ENCODE data around the gene TMEM37.

DNA sequence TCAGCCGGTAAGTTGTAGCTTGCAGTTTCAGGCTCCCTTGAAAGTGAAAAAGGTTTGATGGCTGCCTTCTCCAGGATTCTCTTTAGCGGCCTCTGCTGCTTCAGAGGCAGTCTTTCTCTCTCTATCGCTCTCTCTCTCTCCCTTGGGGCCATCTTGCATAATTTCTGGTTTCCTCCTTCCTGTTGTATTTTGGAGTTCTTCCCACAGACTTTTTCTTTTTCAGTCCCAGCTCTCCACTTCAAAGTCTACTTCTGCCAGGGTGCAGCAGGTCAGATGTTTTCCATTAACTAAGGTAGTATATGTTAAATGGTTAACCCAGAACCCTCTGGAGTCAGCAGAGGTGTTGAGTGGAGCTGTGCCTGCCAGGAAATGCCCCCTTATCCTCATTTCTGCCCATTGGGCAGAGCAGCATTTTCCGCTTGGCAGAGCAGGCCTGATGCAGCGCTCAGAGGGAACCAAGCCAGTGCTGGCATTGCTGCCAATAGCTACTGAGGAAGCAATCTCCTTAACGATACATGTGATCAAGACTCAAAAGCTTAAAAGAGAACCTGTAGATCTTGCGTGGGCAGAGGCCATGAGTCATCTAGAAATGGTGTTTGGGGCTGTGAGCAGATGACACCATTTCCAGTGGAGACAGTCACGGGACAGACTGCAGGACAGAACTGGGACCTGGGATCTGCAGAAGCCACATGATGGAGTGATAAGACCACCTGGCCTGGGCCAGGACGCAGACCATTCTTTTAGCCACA lies 44.1 kb upstream of the TMEM37 start:
- TF ChIP-seq, protein P1, sequence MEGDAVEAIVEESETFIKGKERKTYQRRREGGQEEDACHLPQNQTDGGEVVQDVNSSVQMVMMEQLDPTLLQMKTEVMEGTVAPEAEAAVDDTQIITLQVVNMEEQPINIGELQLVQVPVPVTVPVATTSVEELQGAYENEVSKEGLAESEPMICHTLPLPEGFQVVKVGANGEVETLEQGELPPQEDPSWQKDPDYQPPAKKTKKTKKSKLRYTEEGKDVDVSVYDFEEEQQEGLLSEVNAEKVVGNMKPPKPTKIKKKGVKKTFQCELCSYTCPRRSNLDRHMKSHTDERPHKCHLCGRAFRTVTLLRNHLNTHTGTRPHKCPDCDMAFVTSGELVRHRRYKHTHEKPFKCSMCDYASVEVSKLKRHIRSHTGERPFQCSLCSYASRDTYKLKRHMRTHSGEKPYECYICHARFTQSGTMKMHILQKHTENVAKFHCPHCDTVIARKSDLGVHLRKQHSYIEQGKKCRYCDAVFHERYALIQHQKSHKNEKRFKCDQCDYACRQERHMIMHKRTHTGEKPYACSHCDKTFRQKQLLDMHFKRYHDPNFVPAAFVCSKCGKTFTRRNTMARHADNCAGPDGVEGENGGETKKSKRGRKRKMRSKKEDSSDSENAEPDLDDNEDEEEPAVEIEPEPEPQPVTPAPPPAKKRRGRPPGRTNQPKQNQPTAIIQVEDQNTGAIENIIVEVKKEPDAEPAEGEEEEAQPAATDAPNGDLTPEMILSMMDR (IDR thresholded peaks at IDR 0.05 in 2 of 3, conservative IDR thresholded peaks at IDR 0.05 in 1 of 3; ENCODE audit: borderline replicate concordance in 1 of 3, insufficient read depth in 1 of 3, low read depth in 2 of 3, low read length in 2 of 3) = no peak
- TF ChIP-seq, protein P2, sequence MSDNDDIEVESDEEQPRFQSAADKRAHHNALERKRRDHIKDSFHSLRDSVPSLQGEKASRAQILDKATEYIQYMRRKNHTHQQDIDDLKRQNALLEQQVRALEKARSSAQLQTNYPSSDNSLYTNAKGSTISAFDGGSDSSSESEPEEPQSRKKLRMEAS (IDR thresholded peaks at IDR 0.05) = peak; percentile 15; the same call in 1 of the 2 replicates
- TF ChIP-seq POLR2A (IDR thresholded peaks at IDR 0.05; ENCODE audit: borderline replicate concordance, extremely low read depth, insufficient read depth, insufficient read length) = no peak
- TF ChIP-seq, protein P3, sequence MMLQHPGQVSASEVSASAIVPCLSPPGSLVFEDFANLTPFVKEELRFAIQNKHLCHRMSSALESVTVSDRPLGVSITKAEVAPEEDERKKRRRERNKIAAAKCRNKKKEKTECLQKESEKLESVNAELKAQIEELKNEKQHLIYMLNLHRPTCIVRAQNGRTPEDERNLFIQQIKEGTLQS (IDR thresholded peaks at IDR 0.05) = no peak
- TF ChIP-seq, protein P4, sequence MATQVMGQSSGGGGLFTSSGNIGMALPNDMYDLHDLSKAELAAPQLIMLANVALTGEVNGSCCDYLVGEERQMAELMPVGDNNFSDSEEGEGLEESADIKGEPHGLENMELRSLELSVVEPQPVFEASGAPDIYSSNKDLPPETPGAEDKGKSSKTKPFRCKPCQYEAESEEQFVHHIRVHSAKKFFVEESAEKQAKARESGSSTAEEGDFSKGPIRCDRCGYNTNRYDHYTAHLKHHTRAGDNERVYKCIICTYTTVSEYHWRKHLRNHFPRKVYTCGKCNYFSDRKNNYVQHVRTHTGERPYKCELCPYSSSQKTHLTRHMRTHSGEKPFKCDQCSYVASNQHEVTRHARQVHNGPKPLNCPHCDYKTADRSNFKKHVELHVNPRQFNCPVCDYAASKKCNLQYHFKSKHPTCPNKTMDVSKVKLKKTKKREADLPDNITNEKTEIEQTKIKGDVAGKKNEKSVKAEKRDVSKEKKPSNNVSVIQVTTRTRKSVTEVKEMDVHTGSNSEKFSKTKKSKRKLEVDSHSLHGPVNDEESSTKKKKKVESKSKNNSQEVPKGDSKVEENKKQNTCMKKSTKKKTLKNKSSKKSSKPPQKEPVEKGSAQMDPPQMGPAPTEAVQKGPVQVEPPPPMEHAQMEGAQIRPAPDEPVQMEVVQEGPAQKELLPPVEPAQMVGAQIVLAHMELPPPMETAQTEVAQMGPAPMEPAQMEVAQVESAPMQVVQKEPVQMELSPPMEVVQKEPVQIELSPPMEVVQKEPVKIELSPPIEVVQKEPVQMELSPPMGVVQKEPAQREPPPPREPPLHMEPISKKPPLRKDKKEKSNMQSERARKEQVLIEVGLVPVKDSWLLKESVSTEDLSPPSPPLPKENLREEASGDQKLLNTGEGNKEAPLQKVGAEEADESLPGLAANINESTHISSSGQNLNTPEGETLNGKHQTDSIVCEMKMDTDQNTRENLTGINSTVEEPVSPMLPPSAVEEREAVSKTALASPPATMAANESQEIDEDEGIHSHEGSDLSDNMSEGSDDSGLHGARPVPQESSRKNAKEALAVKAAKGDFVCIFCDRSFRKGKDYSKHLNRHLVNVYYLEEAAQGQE (IDR thresholded peaks at IDR 0.05; ENCODE audit: low read depth) = no peak
- peak; percentile 36; the same call in 1 of the 2 replicates for TF ChIP-seq SP1 (IDR thresholded peaks at IDR 0.05; ENCODE audit: low read depth)
- no peak for TF ChIP-seq EZH2 (IDR thresholded peaks at IDR 0.05)
- peak; percentile 28; the same call in 1 of the 2 replicates for TF ChIP-seq CEBPB (IDR thresholded peaks at IDR 0.05; ENCODE audit: low read depth)
- no peak for TF ChIP-seq POLR2AphosphoS5 (IDR thresholded peaks at IDR 0.05; ENCODE audit: low read depth, low read length)
- TF ChIP-seq, protein P5, sequence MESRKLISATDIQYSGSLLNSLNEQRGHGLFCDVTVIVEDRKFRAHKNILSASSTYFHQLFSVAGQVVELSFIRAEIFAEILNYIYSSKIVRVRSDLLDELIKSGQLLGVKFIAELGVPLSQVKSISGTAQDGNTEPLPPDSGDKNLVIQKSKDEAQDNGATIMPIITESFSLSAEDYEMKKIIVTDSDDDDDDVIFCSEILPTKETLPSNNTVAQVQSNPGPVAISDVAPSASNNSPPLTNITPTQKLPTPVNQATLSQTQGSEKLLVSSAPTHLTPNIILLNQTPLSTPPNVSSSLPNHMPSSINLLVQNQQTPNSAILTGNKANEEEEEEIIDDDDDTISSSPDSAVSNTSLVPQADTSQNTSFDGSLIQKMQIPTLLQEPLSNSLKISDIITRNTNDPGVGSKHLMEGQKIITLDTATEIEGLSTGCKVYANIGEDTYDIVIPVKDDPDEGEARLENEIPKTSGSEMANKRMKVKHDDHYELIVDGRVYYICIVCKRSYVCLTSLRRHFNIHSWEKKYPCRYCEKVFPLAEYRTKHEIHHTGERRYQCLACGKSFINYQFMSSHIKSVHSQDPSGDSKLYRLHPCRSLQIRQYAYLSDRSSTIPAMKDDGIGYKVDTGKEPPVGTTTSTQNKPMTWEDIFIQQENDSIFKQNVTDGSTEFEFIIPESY (IDR thresholded peaks at IDR 0.05; ENCODE audit: extremely low read depth, insufficient replicate concordance, low read length) = no peak
- no peak for TF ChIP-seq RAD21 (IDR thresholded peaks at IDR 0.05; ENCODE audit: low read depth)
- TF ChIP-seq YY1 (IDR thresholded peaks at IDR 0.05; ENCODE audit: extremely low read depth, insufficient replicate concordance, low read depth, low read length) = no peak
- TF ChIP-seq JUND (IDR thresholded peaks at IDR 0.05) = peak; percentile 50; the same call in 1 of the 2 replicates
- no peak for TF ChIP-seq EZH2phosphoT487 (IDR thresholded peaks at IDR 0.05; ENCODE audit: borderline replicate concordance)

All from HCT116 (cell line).